ENCODE data around the gene CYTH1.

The CYTH1 gene

DNA sequence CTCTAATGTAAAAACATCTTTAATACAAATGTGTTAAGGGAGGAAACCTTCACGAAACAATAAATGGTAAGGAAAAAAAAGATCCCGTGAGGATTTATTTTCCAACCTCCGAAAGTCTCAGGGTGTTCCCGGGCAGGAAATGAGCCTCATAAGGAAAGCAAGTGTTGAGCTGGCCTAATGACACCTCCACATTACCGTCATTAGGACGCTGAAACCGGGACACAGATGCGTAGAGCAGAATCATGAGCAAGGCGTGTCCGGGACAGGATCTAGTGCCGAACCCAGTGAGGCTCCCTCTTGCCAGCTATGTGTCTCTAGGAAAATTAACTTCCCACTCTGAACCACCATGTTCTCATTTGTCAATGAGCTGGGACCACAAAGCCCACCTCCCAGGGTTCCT is 22.7 kb upstream of the CYTH1 start:
- no peak for DNase-seq

DNA sequence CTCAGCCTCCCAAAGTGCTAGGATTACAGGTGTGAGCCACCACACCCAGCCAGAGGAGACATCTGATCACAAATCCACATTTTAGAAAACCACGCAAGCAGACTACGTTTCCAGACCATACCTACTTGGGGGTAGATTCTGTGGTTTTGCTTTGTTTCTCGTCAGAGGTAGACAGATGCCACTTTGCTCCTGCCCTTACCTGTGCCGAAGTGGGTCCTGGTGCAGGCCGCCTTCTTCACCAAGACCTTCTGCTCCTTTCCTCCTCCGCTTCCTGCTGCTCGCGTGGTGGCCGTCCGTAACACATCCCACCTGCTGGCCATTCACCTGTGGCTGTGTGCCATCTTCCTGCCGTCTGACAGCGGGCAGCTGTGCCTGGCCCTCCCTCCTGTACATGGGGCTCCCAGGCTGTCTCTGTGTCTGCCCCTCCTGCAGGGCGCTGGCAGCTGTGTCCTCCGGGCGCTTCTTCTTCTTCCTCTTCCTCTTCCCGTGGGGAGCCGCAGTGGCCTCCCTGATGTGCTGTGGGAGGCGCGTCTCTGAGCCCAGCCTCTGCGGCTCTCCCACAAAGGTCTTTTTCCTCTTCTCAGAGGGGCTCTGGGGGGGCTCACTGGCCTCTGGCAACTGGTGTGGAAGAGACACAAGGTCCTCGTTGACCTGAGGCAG is 21.2 kb upstream of the CYTH1 start:
- no peak for DNase-seq

DNA sequence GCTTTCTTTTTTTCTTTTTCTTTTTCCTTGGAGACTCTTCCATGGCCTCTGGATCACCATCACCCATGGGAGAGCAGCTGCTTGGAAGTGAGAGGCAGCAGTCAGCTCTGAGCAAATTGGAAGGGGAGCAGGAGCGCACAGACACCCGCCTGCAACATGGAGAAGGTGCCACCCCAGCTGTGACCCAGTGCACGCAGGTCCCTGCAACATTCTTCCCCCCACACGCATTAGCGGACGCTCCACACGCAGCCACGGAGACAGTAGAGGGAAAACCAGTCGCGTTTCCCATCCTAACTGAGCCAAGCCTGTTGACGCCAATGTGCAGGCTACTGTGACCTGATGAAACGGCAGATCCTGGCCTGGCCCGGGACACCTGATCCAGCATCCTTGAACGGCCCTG is 20.4 kb upstream of the CYTH1 start:
- no peak for DNase-seq

DNA sequence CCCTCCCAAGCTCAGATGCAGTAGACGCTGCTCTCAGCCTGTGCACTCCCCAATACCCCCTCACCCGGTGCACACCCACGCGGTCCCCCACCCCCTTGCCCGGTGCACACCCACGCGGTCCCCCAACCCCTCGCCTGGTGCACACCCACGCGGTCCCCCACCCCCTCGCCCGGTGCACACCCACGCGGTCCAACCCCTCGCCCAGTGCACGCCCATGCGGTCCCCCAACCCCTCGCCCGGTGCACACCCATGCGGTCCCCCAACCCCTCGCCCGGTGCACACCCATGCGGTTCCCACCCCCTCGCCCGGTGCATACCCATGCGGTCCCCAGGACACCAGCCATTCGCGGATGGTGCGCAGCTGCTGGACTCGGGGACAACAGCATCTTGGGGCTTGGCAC is 19.9 kb upstream of the CYTH1 start:
- DNase-seq = no peak

DNA sequence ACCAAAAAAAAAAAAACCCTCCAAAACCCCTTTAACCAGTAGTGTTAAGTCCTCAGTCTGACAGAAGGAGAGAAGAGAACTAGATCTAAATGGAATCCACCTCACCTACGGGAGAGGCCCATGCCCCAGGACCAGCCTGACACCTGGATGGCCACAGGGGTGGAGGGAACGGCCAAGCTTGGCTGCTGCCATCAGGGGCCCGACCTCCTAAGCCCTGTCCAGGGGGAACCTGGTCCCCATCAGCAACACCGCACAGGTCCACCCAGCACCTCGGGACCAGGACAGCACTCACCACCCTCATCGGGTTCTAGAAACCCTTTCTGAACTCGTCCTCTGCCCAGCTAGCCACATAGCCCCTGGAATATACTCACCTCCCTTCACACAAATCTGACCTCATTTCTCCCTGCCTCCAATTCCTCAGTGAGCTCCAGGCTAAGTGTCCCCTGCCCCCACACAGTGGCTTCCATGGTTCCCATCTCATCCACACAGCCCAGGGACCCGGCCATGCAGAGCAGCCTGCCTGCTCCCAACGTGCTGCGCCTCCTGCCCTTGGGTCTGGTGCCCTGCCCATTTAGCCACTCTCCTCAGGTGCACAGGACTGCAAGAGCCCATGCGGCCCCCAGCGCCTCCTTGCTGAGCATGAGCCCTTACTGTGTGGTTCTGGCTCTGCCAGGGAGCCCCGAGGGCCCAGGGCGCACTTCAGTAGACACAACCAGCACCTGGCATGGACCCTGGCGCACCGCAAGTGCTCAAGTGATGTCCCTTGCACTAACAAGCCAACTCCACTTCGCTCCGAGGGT is 18.3 kb upstream of the CYTH1 start:
- DNase-seq = no peak

DNA sequence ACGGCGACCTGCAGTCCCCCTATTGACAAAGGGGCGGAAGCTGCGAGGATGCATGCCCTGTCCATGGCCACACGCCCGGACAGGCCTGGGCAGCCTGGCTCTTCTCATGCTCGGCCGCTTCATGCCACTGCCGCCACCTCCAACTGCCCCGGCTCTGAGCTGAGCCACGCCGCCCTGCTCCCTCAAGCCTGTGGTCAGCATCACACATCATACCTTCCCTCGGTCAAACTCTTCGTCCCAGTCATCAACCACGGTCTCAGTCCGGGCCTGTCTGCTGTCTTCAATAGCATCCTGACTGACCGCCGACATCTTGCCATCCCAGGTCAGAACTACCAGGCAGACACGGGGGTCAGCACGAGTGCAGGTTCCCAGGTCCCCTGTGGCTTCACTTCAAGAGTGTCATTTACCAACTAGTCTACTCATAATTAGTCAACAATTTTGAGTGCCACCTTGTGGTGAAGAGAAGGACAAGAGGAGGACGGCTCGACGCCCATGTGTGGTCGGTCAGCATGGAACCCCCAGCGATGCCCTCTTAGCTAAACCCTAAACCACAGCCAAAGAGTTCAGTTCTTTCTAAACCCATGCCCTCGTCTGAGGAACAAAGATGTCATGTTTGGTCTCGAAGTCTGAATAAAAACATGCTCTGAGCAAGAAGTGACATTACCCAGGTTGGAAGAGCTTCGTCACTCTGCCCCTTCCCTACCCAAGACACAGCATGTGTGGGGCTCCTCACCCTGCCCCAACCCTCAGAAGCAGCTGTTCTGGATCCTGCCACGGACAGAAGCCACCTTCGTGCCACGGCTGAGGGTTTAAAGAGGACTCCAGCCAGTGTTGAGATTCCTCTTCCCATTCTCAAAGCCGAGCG is 16.9 kb upstream of the CYTH1 start:
- no peak for DNase-seq

GRCh38 chr17:78797691-78798585 is 15.9 kb upstream of the CYTH1 start:
- DNase-seq = no peak

- no peak for DNase-seq
Observed at GRCh38 chr17:78797213-78797612, 15.1 kb upstream of the CYTH1 start.

- no peak for DNase-seq
Observed at GRCh38 chr17:78796517-78796900, 14.4 kb upstream of the CYTH1 start.

DNA sequence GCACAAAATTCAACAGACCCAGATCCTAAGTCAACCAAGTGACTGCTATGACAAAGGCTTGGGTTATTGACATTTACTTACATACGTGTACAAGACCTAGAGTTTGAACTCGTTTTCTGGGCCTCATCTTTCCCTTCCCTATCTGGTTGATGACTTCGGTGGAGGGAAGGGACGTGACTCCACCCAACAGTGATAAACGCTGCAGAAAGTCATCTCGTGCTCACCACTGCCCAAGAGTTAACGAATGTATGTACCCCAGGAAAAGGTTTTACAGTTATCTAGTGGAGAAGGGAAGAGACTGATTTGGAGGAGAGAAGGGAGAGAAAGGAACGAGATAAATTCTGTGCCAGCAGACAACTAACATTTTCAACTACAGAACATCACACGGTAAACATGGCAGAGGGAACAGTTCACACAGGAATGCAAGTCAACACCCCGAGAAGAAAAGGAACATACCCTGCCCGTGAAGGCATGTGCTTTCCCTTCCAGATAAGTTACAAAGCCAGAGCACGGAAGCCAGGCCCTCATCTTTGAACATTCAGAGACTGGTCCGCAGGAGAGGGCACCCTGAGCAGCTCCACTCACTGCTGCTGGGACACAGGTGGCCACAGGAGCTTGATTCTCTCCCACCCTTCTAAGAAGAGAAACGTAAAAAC is 13.9 kb upstream of the CYTH1 start:
- DNase-seq = no peak

GRCh38 chr17:78794864-78795640 is 13.0 kb upstream of the CYTH1 start:
- no peak for DNase-seq

- DNase-seq = no peak
Observed at GRCh38 chr17:78794399-78794798, 12.3 kb upstream of the CYTH1 start.

DNA sequence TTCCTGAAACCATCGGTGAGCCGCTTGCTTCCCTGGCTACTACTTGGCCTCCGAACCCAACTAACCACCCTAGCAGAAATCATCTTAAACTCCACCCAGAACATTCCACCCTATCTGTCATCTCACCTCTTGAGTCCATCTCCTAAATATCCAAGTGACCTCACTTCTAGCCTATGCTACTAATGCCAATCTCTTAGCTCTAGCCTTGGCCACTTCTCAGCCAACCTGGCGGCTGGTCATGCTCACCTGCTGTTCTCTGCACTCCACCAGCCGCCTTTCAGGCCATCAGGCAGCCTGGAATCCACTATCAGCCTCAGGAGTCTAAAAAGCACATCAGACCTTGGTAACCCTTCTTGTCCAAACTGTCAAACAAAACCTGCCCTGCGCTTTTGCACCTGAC is 11.9 kb upstream of the CYTH1 start:
- no peak for DNase-seq

DNA sequence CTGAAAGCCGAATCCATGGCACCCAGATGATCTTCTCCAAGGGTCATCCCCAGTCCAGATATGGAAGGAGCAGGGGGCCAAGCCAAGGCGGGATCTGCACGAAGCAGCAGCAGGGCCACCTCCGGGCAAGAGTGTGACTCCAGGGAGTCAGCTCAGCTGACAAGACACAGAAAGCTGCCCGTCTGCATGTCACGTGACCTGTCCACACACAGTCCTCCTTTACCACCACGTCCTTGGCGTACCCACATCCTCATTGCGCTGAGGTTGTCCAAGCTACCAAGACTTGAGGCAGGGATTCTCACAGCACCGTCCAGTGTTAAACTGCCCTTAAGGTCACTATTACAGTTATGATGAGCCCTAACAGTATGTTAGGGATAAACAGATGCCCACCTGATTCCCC is 11.3 kb upstream of the CYTH1 start:
- DNase-seq = no peak

DNA sequence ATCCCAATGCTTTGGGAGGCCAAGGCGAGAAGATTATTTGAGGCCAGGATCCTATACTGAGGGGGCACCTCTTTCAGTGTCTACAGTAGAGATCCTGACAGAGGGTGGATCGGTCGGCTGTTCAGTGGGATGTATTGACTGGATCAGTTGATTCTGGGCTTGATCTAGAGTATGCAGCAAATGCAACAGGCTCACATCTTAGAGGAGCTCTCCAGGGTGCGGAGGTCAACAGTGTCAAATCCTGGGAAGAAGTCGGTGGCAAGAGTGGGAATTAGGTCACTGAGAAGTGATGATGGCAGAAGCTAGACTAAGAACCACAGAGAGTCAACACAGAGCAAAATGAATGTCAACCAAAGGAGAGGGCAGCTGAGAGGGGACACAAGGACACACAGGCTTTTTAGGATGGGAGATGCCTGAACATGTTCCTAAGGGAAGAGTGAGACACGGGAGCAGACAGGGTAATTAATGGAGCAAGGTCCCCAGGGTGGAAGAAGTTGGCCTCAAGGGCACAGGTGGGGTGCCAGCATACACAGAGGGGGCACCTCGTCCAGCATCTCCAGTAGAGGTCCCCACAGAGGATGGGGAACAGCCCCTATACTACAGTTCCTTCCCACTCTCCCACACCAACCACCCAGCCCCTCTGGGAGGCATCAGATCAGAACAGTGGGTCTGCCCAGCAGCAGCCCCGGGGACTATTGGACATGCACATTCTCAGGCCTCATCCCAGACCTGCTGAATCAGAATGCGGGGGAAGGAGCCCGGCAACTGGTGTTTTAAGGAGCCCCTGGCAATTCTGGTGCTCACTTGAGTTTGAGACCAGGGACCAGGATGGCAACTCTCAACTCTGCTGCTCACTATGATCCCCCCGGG is 10.0 kb upstream of the CYTH1 start:
- DNase-seq = no peak

DNA sequence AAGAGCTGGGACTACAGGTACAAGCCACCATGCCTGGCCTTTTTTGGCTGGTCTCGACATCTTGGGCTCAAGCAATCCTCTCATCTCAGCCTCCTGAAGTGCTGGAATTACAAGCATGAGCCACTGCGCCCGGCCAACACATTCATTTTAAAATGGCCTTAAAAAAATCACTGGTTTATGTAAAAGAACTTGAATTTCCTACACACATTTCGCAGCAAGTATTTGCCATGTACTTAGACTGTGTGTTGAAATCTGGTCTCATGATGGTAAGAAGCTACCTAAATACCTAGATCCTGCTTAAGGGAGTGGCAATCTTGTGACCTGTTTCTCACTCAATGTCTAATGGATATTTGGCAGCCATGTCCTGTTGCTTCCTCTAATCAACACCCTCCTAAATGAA is 8.5 kb upstream of the CYTH1 start:
- no peak for DNase-seq

- no peak for DNase-seq
Observed at GRCh38 chr17:78789663-78790181, 7.6 kb upstream of the CYTH1 start.

GRCh38 chr17:78789149-78789662 is 7.1 kb upstream of the CYTH1 start:
- DNase-seq = no peak

DNA sequence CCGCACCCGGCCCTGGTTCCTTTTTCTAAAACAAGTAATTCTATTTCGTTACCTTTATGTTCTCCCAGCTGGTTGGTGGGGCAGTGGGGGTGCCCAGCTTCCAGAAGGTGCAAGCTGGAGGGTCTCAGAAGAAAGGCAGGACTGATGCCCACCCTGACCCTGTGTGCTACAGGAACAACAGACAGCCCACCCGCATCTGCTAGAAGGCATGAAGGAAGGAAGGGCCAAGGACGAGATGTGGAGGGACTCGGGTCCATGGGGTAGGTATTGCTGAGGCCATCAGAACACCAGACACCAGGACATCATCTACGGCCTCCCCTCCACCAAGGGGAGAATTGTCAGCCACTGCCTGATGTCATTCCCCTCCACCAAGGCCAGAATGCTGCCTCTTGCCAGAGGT is 6.4 kb upstream of the CYTH1 start:
- no peak for DNase-seq

- no peak for DNase-seq
Observed at GRCh38 chr17:78787444-78787843, 5.4 kb upstream of the CYTH1 start.

Data from activated CD4-positive, CD25-positive, alpha-beta regulatory T cell treated with anti-CD3 and anti-CD28 coated beads, Interleukin-2, amount 50 U/mL, for 72 hours (primary cell).